Cerebellar nuclear complex (tissue), 1 donor: ENCODE data around the gene CAPZA1.
"Not testable (repeated sequence)": the region's sequence is repeated elsewhere in the genome, so short reads cannot be mapped to it uniquely, and the experiment has no call there.

ENCODE experiments used
- DNase-seq, 2 experiments: peaks; one replicate each; lab custom pipeline; 2025; lab: John Stamatoyannopoulos, UW

The CAPZA1 gene

GRCh38 chr1:112619518-112620376 lies at the start of gene CAPZA1:
Gene CAPZA1 (plus strand): TSS chr1:112619832. CDS start chr1:112619845, 13 bp downstream.
- DNase-seq: peak in 1 of 2 experiments; percentile 53

- DNase-seq: no peak
These were observed 44.4 kb upstream of the CAPZA1 start for GRCh38 chr1:112575154-112575804.

- no peak for DNase-seq
These were observed 43.4 kb upstream of the CAPZA1 start for GRCh38 chr1:112576240-112576639.

DNA sequence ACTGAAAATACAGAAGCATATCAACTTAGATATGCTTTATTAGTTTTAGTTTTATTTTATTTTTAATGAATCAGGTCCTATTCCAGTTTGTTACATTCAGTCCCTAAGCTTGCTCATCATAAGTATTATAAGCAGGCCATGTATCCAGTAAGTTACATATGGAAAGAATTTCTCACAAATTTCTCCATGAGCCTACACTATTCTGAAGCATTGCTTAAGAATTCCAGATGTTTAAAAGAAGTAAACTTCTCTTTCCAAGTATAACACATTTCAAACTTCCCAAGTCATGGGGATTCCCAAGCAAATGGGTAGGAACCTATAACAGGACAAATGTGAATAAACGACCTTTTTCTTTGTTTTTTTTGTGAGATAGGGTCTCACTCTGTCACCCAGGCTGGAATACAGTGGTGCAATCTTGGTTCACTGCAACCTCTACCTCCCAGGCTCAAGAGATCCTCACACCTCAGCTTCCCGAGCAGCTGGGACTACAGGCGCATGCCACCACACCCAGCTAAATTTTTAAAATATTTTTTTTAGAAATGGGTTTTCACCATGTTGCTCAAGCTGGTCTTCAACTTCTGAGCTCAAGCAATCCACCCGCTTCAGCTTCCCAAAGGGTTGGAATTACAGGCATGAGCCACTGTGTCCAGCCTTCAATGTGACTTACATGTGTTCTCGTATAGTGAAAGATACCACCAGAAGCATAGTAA lies 39.7 kb upstream of the CAPZA1 start:
- DNase-seq: no peak

DNA sequence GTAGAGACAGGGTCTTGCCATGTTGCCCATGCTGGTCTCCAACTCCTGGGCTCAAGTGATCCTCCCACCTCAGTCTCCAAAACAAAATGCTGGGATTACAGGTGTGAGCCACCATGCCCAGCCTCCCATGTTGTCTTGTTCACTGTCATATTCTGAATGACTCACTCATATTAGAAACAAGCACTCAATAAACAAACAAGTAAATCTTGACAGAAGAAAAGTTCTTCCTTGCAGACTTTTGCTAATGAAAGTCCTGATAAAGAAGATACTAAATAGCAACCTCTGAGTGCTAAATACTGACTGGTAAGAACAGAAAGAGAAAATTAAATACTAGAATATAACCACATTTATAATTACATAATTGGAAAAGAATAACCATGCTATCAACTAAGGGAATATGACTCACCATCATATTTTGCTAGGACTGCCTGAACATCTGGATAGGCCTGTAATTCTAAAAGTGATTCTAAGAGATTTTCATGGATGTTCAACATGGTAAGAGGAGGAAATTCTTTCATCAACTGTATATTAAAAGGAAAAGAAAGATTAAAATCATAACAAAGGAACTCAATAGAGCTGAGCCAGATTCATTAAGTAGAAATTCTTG lies 37.9 kb upstream of the CAPZA1 start:
- no peak for DNase-seq

- DNase-seq: no peak
These were observed 36.3 kb upstream of the CAPZA1 start for GRCh38 chr1:112583366-112583765.

DNA sequence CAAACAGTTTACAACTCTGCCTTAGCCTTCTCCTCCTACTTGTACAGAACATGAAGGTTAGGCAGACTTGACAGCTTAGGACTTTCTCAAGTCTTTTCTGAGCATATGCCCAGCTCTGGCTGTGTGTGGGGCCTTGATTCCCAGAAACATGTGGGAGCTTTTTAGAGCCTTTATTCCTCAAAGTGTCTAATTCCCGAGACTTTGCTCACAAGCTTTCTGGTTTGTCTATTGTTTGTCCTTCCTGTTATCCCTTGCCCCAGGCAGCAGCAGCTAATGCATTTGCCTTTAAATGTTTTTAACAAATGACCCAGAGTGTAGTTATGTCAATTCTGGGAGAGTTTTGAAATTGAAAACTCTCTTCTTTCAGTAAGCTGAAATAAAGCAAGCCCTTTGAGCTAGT lies 29.9 kb upstream of the CAPZA1 start:
- DNase-seq: no peak

- DNase-seq: no peak
These were observed 25.3 kb upstream of the CAPZA1 start for GRCh38 chr1:112594208-112594876.

GRCh38 chr1:112599477-112599876 lies 20.2 kb upstream of the CAPZA1 start:
- DNase-seq: no peak

- no peak for DNase-seq
These were observed 16.6 kb upstream of the CAPZA1 start for GRCh38 chr1:112603012-112603411.

DNA sequence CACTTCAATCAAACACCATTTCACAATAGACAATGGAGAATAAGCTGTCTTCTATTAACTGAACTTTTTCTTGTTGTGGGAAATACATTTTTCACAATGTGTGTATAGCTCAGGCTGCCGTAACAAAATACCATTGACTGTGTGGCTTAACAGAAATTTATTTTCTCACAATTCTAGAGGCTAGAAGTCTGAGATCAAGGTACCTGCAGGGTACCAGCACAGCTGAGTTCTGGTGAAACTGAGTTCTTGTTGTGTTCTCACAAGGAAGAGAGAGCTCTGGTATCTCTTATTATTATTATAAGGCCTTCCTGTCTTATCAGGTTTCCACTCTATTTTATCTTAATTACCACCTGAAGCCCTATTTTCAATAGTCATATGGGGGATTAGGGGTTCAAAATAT lies 16.1 kb upstream of the CAPZA1 start:
- no peak for DNase-seq

DNA sequence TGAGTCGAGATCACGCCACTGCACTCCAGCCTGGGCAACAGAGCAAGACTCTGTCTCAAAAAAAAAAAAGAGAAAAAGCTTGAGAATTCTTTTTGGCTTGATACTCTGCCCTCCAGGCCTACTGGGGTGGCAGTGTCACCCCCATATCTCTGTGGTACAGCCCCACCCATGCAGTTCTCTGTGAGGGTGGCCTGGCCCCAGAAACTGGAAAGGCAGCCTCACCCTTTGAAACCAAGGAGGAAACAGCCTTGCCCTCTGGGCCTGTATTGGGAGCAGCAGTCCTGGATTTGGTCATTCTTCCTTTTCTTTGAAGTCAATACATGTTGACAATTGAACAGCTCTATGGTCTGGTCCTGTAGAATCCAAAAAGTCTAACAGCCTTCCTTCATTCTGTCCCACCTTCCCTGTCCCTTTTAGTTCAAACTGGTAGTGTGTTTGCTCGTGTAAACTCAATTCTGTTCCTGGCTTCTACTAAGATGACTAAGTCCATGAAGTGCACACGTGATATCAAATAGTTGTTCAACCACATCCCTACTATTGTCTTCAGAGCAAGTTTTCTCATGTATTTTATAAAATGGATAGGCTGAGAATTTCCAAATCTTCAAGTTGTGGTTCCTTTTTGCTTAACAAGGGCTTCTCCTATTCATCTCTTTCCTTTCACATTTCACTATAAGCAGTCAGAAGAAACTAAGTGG lies 13.9 kb upstream of the CAPZA1 start:
- DNase-seq: no peak

DNA sequence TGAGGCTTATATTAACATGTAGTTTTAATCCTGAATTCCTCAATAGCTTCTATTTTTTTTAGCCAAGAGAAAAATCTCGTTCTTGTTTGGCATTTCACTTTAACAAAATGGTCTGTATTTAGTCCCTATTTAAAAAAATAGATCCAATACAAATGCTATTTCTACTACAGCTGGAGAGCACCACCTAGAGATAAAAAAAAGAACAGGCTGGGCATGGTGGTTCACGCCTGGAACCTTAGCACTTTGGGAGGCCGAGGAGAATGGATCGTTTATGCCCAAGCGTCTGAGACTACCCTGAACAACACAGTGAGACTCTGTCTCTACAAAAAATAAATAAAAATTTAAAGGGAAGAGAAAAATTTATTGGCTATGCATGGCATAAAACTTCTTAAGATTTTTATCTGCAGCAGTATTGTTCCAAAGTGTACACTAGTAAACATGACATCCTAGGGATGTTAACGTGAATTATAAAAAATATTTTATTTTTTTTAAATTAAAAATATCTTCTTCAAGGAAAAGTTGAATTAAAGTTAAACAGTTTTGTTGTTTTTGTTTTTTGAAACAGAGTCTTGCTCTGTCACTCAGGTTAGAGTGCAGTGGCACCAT lies 5.1 kb upstream of the CAPZA1 start:
- no peak for DNase-seq

DNA sequence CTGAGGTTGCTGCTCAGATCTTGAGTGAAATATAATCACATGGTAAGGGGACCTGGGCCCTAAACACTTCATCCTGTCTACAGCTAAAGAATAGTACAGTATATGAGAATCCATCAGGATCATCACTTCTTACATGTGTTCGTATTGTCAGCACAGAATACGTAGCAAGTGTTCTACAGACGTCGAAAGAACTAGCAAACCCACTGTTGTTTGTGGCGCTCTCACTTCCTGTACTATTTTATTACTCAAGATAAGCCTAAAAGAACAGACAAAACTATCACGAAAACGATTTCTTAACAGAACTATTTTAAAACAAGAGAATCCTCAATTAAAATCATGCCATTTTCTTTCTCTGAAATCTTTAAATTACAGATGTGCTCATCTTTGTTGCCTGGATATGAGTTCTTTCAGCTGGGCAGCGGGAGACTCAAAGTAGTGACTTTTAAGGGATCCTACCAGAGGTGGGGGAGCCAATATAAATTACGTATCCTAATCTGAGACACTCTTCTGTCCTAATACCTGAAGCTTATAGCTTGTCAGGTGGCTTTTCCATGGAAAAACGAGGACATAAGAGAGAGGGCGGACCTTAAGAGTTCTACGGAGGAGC lies 1.4 kb upstream of the CAPZA1 start:
- DNase-seq: no peak

GRCh38 chr1:112618721-112619517 lies 713 bp upstream of the CAPZA1 start, which contains the start of gene ST7L:
Gene ST7L (minus strand): TSS chr1:112619141. CDS start chr1:112619113, 28 bp downstream.
- peak; percentile 9 to 39 for DNase-seq

- no peak for DNase-seq
These were observed 704 bp downstream of the CAPZA1 start for GRCh38 chr1:112620377-112620695.

DNA sequence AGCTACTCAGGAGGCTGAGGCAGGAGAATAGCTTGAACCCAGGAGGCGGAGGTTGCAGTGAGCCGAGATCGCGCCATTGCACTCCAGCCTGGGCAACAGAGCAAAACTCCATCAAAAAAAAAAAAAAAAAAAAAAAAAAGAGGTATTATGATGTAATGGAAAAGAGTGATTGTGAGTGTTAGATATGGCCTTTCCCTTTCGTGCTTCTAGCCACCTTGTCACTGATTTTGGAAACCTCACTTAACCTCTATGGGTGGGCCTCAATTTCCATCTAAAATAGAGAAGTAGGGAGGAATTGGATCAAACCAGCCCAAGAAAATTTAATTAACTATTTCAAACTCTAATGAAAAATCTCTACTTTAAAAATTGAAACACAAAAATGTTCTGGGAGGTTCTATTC lies 4.9 kb downstream of the CAPZA1 start:
- DNase-seq: not testable (repeated sequence)

GRCh38 chr1:112625696-112626095 lies 6.1 kb downstream of the CAPZA1 start:
- no peak for DNase-seq

DNA sequence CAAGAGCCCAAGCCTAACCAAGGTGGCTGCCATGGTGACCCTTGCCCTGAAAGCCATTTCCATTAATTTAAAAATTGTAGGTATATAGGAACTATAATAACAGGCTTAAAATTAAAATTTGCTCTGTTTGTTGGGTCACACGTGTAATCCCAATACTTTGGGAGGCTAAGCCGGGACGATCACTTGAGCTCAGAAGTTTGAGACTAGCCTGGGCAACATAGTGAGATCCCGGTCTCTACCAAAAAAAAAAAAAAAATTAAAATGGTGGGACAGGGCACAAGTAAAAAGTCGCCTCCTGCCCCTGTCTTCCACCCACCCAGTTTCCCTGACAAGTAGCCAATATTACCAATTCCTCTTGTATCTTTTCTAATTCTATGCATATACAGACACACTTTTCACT lies 6.6 kb downstream of the CAPZA1 start:
- DNase-seq: no peak
